Fibroblast of mammary gland (primary cell): ENCODE results near the gene REL.
A peak's percentile ranks its signal among the peaks of the same experiment; 100 is the strongest.

Experiments used
- DNase-seq: peaks from one replicate; pipeline ENCODE4 v3.0.0-alpha.2; 2010; ENCODE audit warnings: low read depth
- H3K4me3 ChIP-seq: 2 replicates; pipeline ENCODE4 v1.5.1; 2011; ENCODE audit warnings: low read depth, mild to moderate bottlenecking, low read length, moderate library complexity; ENCODE audit not compliant: control insufficient read depth
- TF ChIP-seq, protein P1 (sequence below): conservative IDR thresholded peaks from 2 replicates; pipeline ENCODE4 v1.5.1; 2011; ENCODE audit warnings: low read depth, low read length, inconsistent platforms; ENCODE audit not compliant: control insufficient read depth, insufficient read depth

Gene REL

DNA sequence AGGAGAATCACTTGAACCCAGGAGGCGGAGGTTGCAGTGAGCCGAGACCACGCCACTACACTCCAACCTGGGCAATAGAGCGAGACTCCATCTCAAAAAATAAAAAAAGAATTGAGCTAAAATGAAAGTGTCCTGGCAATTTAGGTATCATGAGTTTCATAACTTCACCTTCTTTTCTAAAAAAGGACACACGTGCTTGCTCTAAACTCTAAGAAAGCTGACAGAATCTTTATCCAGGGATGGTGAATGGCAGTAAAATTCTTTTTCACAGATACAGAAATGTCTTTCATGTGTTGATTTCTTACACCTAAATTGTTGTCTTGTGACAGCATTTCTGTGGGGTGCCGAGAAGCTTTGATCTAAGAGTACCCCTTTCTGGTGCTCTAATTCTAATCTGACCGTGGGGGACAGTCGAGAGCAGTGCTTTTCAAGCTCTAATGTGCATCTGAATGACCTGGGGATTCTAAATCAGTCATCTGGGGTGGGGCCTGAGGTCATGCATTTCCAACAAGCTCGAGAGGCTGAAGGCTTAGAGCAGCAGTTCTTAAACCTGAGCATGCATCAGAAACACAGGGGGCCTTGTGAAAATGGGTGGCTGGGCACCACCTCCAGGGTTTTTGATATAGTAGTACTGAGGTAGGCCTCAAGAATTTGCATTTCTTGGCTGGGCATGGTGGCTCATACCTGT lies 42.1 kb upstream of the REL start:
- TF ChIP-seq, protein P1, sequence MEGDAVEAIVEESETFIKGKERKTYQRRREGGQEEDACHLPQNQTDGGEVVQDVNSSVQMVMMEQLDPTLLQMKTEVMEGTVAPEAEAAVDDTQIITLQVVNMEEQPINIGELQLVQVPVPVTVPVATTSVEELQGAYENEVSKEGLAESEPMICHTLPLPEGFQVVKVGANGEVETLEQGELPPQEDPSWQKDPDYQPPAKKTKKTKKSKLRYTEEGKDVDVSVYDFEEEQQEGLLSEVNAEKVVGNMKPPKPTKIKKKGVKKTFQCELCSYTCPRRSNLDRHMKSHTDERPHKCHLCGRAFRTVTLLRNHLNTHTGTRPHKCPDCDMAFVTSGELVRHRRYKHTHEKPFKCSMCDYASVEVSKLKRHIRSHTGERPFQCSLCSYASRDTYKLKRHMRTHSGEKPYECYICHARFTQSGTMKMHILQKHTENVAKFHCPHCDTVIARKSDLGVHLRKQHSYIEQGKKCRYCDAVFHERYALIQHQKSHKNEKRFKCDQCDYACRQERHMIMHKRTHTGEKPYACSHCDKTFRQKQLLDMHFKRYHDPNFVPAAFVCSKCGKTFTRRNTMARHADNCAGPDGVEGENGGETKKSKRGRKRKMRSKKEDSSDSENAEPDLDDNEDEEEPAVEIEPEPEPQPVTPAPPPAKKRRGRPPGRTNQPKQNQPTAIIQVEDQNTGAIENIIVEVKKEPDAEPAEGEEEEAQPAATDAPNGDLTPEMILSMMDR = no peak
- no peak overlapping the region for H3K4me3 ChIP-seq
- DNase-seq = no peak

DNA sequence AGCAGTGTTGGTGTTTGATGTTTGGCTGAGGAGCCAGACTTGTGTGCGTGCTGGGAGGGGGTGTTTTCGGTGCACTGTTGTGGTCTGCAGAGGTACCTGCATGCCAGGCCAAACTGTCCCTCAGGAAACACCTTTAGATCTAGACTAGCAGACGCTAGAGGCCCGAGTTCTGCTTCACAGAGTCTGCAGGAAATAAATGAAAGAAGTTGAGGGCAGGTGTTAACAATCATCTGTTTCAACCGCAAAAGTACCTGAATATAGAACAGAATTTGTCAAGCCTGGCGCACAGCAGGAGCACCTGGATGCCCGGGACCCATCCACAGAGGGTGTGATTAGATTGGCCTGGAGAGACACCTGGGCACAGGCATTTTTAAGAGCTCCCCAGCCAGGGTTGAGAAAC lies 40.5 kb upstream of the REL start:
- no peak for DNase-seq
- H3K4me3 ChIP-seq = no peak overlapping the region
- TF ChIP-seq, protein P1 = no peak

DNA sequence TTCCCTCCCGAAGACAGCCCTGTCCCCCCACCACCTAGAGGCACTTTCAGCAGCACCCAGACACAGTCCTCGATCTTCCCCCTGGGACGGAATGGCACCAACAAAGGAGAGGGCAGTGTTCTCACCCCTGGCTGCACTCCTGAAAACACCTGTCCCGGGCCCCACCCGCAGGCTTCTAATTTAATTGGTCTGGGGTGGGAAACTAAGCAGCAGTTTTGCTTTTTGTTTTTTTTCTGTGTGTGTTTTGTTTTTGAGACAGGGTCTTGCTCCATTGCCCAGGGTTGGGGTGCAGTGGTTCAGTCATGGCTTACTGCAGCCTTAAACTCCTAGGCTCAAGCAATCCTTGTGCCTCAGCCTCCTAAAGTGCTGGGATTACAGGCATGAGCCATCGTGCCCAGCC lies 38.4 kb upstream of the REL start:
- DNase-seq = no peak
- TF ChIP-seq, protein P1 = no peak
- H3K4me3 ChIP-seq = no peak overlapping the region

DNA sequence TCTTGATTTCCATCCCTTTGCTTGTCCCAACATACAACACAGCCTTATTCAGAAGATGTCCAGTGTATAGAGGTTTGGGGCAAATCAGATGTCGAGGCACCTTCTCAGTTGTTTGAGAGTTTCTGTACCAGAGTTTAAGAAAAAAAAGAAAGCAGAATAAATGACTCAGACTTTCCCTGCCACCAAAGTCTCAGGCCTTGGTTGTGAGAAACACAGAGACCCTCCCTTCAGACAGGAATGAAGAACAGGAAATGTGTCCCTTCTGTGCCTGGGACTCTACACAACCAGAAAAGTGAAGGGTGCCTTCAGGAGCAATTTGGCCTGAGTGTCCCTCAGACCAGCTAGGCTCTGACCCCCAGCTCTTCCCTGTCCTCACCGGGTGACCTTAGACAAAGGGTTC lies 37.3 kb upstream of the REL start:
- TF ChIP-seq, protein P1 = no peak
- no peak for DNase-seq
- H3K4me3 ChIP-seq = no peak overlapping the region

DNA sequence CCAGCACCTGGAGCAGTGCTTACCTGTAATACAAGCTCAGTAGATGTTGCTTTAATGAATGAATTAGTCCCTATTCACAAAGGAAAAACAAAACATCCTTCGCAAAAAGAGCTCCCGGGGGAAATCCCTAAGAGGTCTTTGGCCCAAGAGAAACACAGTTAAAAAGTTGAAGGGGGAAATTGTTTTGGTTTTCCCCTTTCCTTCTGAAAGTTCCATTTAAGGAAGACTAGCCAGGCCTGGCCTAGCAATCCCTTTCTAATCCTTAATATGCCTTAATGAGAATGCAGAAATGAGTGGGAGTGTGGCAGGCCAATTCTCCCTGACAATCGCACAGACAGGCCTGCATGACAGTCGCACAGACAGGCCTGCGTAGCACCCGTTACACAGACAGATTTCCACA lies 33.5 kb upstream of the REL start:
- TF ChIP-seq, protein P1 = no peak
- H3K4me3 ChIP-seq = no peak overlapping the region
- DNase-seq = no peak

DNA sequence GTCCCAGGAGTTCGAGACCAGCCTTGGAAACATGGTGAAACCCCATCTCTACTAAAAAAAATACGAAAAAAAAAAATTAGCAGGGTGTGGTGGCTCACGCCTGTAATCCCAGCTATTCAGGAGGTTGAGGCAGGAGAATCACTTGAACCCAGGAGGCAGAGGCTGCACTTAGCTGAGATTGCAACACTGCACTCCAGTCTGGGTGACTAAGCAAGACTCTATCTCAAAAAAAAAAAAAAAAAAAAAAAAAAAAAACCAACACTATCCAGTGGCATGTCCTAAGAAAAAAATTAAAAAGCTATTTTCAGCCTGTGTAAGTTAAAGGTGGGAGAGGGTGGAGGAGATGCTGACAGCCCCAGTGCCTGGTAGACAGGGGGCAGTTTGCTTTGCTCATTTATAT lies 32.2 kb upstream of the REL start:
- TF ChIP-seq, protein P1 = no peak
- DNase-seq = peak; percentile 43
- H3K4me3 ChIP-seq = no peak overlapping the region
